CD4-positive, alpha-beta T cell treated with Interleukin-15 for 4 hours (primary cell): ENCODE measurements around the gene EHMT1.

Experiments used
- DNase-seq: peaks from one replicate; pipeline ENCODE4 v3.0.0-alpha.2; 2020; ENCODE audit warnings: low spot score

Gene EHMT1

DNA sequence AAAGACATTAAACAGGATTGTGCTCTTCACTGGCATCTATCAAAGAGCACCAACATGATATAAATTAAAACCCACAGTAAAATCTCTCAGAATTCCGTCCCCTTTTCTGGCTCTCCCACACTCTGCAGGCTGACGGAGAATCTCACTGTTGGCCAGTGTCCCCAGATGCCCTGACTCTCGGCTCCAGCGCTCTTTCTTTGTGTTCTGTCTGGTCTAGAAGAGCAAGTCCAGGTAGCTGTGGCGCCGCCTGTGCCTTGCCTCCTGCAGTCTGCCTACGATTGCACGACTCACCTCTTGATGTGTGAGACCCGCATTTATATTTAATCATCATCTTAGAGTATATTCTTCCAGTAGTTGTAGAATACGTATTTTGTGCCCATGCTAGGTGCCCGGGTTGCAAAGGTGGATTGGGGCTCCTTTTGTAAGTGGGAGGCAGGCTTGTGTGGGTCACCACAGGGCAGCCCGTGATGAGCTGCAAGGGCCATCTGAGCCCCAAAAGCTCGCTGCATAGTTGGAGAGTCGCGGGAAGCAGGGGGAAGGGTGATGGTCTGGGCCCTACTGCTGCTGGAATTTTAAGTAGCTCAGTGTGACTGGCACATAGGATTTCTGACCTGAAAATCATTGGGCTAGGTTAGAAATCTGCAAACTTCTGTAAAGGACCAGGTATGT lies 55.6 kb downstream of the EHMT1 start:
- no peak for DNase-seq

DNA sequence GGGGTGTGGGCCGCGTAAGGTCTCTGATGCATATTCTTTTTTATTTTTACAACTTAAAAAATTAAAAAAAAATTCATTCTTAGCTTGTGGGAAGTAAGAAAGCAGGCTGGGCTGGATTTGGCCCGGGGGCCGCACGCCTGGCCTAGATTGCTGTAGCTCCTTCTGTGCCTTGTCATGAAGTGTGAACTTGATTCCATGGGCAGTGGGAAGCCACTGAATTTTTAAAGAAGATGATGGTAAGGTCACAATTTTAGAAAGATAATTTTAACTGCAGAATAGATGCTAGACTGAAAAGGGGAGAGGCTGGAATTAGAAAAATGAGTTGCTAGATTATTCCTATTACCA lies 56.1 kb downstream of the EHMT1 start:
- DNase-seq = no peak

GRCh38 chr9:137676998-137677397 lies 58.2 kb downstream of the EHMT1 start:
- DNase-seq = no peak

DNA sequence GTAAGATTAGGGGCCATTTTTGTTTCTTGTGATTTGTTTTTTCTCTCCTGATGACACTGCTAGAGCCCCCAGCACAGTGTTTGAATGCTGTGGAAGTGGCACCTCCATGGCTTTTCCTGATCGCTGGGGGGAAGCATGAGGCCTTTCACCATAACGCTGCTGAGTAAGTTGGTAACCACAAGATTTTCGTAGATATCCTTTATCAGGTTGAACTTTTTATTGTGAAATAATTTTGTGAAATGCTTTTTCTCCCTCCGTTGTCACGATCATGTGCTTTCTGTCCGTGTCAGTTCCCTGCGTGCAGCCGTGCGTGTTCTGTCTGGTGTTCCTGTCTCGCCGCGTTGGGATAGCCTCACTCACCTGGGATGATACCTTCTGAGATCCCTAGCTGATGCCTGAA lies 59.4 kb downstream of the EHMT1 start:
- DNase-seq = no peak

DNA sequence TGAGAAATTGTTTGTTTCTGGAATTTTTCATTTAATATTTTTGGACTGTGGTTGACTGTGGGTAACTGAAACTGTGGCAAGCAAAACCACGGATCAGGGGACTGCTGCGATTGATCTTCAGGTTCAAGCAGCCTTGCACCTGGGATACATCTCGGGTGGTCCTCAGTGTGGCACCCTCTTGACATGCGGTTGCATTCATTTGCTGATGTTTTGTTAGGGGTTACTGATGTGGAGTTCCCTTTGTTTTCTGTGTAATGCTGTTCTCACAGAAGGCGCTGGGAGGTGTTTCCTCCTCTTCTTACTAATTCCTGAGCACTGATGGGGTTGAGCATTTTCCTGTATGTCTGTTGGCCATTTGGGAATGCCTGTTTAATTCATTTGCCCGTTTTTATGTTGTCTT lies 60.4 kb downstream of the EHMT1 start:
- no peak for DNase-seq

GRCh38 chr9:137679695-137680305 lies 61.0 kb downstream of the EHMT1 start:
- DNase-seq = no peak

GRCh38 chr9:137680444-137681358 lies 61.9 kb downstream of the EHMT1 start:
- no peak for DNase-seq

DNA sequence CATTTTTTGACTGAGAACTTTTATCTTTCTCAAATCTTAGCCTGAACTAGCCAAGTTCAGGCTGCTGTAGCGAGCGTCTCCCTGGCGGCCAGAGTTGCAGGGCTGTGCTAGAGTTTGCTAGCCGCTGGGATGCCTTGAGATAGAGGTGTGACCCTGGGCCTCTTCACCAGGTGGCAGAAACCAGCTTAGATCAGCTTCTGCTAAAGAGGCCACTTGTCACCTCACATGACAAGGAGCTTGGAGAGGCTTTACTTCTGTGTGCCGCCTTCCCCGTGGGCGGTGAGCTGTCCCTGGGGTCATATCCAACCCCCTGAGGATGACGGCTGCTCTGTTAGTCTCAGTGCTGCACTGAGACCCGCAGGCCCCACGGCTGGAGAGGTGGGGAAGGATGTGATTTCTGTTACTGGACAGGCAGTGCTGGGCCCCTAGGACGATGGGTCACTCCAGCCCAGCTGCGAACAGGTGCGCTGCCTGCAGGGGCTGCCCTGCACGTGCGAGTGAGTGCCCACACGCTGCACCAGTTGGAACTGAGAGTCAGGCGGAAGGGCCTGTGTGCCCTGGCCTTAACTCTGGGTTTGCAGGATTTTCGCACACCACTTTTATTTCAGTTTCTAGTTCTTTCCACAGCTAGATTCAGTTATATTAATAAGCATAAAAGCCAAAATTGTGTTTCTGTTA lies 63.8 kb downstream of the EHMT1 start:
- DNase-seq = no peak

DNA sequence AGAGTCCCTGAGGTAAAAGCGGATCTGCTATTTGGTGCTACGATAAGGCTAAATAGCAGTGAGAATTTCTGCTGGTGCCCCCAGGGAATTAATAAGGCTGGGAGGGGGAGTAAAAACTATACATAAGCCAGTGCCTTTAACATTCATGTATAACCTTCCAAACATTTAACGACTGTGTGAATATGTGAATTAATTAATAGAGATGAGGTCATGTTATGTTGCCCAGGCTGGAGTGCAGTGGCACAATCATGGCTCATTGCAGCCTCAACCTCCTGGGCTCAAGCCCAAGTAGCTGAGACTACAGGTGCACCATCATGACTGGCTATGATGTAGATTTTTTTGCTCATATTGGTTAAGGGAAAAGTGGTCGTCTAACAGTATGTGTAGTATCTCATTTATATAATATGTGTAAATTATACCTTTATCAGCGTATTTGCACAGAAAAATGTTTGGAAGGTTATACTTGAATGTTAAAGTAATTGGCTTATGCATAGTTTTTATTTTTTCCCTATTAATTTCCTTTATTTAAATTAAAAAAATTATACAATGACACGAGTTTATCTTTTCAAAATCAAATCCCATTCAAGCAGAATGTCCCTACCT lies 64.6 kb downstream of the EHMT1 start:
- no peak for DNase-seq

- DNase-seq = no peak
These were observed 66.4 kb downstream of the EHMT1 start for GRCh38 chr9:137685035-137685740.

- DNase-seq = no peak
These were observed 67.1 kb downstream of the EHMT1 start for GRCh38 chr9:137685741-137686420.

DNA sequence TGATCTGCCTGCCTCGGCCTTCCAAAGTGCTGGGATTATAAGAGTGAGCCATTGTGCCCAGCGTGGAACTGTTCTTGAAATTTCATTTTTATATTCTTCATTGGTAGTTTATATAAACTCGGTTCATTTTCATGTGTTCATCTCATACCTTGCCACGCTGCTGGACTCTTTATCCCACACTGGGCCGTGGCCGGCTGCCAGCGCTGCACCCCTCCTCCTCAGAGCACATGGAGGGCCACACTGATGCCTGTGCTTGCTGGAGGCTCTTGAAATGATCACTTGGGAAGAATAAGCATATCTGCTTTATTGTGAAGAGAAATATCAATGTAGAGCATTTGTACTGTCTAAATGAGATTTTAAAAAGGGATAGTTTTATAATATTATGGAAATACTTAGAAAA lies 69.5 kb downstream of the EHMT1 start:
- DNase-seq = no peak

DNA sequence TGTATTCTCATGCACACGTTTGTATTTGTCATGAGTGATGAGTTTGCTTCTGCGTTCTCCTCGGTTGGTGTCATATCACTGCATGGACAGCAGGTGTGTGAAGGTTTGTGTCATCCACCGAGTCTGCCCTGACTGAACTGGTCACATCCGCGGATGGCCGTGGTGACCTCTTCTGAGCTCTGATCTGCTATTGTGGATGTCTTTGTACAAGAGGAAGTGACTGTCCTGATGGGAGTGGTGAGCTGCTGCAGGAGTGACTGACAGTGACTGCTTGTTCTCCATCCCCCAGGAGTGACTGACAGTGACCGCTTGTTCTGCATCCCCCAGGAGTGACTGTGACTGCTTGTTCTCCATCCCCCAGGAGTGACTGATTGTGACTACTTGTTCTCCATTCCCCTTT lies 69.9 kb downstream of the EHMT1 start:
- DNase-seq = no peak

DNA sequence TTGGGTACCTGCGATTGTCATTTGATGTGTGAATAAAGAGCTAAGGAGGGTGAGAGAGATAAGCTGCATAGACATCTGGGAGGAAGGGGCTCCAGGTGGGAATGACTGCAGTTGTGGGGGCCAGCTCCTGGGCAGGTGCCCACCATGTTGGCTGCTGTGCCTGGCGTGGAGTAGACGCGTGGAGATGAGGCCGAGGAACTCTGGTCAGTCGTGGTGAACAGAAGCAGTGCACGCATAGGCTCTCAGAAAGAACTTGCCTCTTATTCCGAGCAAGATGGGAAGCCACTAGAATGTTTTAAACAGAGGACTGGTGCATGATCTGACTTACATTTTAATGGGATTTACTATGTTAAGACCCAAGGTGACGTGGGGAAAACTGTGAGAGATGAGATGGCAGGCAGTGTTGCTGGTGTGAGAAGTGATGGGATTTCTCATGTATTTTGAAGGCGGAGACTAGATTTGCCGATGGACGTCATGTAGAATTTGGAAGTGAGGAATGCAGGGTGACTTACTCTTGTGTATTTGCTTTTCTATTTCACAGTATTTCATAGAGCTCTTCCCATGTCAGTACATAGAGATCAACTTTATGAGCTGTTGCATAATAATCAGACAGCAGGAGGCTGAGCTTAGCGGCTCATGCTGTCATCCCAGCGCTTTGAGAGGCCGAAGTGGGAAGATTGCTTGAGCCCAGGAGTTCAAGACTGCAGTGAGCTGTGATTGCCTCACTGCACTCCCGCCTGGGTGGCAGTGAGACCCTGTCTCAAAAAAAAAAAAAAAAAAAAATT lies 71.1 kb downstream of the EHMT1 start:
- no peak for DNase-seq

DNA sequence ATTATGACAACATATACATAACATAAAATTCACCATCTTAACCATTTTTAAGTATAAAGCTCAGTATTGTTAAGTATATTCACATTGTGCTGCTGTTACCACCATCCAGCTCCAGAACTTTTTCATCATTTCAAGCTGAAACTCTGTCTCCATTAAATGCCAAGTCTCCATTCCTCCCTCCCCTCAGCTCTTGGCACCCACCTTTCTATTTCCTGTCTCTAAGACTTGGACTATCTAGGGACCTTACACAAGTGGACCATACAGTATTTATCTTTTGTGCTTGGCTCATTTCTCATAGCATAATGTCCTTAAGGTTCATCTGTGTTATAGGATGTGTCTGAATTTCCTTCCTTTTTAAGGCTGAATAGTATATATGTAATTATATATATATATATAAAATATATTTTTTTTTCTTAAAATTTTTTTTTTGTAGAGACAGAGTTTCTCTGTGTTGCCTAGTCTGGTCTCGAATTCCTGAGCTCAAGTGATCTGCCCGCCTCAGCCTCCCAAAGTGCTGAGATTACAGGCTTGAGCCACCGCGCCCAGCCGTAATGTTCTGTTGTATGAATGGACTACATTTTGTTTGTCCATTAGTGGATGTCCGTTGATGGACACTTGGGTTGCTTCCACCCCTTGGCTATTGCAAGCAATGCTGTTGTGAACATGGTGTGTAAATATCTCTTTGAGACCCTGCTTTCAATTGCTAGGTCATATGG lies 72.3 kb downstream of the EHMT1 start:
- DNase-seq = no peak

DNA sequence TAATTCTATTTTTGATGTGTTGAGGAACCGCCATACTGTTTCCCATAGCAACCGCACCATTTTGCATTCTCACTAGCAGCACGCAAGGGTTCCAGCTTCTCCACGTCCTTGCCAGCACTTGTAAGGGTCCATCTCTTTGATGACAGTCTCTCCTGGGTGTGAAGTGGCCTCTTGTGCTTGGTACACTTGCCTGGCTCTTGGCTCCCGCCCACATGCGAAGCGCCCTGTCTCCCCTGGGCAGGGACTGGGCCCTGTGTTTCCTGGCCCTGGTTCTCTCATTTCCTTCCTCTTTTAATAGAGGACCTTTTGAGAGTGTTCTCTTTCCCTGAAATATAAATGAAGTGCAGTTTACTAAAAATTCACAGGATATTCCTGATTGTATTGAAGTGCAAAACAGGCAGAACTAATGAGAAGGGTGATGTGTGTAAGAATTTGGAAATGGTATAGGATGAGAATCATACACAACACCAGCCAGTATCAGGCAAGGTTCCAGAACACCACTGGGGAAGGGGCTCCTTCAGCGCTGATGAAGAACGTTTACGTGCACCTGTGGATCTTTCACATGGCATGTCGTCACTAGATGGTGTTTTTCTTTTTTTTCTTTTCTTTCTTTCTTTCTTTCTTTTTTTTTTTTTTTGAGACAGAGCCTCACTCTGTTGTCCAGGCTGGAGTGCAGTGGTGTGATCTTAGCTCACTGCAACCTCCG lies 73.0 kb downstream of the EHMT1 start:
- DNase-seq = no peak

DNA sequence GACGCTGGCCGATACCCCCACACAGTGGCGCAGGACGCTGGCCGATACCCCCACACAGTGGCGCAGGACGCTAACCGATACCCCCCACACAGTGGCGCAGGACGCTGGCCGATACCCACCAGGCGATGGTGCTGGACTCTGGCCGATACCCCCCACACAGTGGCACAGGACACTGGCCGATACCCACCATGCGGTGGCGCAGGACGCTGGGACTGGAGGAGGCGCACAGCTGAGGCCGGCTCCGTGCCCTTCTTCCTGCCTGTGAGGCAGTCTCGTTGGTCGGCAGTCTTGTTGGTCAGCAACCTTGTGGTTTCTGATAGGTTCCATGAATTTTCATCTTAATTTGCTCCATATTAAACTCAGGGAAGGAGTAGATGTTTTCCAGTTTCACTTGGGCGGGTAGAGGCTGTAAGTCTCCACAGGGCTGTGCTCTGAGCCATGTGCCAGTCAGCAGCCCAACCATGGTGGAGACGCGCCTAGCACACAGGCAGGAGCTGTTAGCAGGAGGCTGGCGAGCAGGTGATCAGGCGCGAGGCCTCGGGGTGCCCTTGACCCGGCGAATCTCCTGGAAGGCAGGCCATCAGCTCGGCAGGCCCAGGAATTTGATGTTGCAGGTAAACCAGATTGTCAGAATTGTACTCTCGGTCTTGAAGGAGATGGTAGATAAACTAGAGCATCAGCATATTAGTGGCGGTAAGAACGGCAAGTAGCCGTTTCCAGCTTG lies 75.6 kb downstream of the EHMT1 start:
- no peak for DNase-seq
